KMS-11 (cell line): Measurements from ENCODE around the gene LAMA1.

Experiments used
- H2AFZ ChIP-seq: fragments of 200-600 bp; sonication (generic); 2 replicates; pipeline ENCODE4 v1.6.1; 2016; ENCODE audit warnings: antibody characterized with exemption, mixed run types, low read depth
- H3K27ac ChIP-seq: fragments of 200-600 bp; sonication (generic); 2 replicates; pipeline ENCODE4 v1.6.1; 2016; ENCODE audit warnings: mild to moderate bottlenecking, mixed run types
- H3K27me3 ChIP-seq: fragments of 200-600 bp; sonication (generic); 2 replicates; pipeline ENCODE4 v1.6.1; 2017; ENCODE audit warnings: mild to moderate bottlenecking, low read depth, mixed run types, moderate library complexity; ENCODE audit not compliant: insufficient read depth
- H3K36me3 ChIP-seq: fragments of 200-600 bp; sonication (generic); 2 replicates; pipeline ENCODE4 v1.6.1; 2017; ENCODE audit warnings: mild to moderate bottlenecking, mixed run types; ENCODE audit not compliant: insufficient read depth
- H3K4me1 ChIP-seq: fragments of 200-600 bp; sonication (generic); 2 replicates; pipeline ENCODE4 v1.6.1; 2016; ENCODE audit warnings: mild to moderate bottlenecking, low read depth, mixed run types; ENCODE audit not compliant: poor library complexity, severe bottlenecking
- H3K4me2 ChIP-seq: fragments of 200-600 bp; sonication (generic); 2 replicates; pipeline ENCODE4 v1.7.0; 2016; ENCODE audit warnings: mild to moderate bottlenecking, mixed run types
- H3K4me3 ChIP-seq: fragments of 200-600 bp; sonication (generic); IDR thresholded peaks from 2 replicates; pipeline ENCODE4 v1.6.1; 2017; ENCODE audit warnings: low read depth, low read length, mixed read lengths; ENCODE audit not compliant: insufficient read depth
- H3K79me2 ChIP-seq: fragments of 200-600 bp; sonication (generic); 2 replicates; pipeline ENCODE4 v1.6.1; 2016; ENCODE audit warnings: low read depth, mixed run types; ENCODE audit not compliant: insufficient read depth
- H3K9ac ChIP-seq: fragments of 200-600 bp; sonication (generic); 2 replicates; pipeline ENCODE4 v1.6.1; 2016; ENCODE audit warnings: mild to moderate bottlenecking, mixed run types
- H4K20me1 ChIP-seq: fragments of 200-600 bp; sonication (generic); 2 replicates; pipeline ENCODE4 v1.6.1; 2016; ENCODE audit warnings: mild to moderate bottlenecking, mixed run types; ENCODE audit not compliant: insufficient read depth
- CTCF ChIP-seq: fragments of 200-600 bp; sonication (generic); conservative IDR thresholded peaks from 2 replicates; pipeline ENCODE4 v1.6.1; 2017; ENCODE audit warnings: low read depth, mild to moderate bottlenecking, antibody characterized with exemption, low read length, moderate library complexity, mixed read lengths

The LAMA1 gene

GRCh38 chr18:7021994-7022840 lies 95.4 kb downstream of the LAMA1 start:
- Histone ChIP-seq H2AFZ (no peak overlapping the region), H3K27ac (no peak overlapping the region)

GRCh38 chr18:7020995-7021777 lies 96.4 kb downstream of the LAMA1 start:
- Histone ChIP-seq H3K36me3 (no peaks in the 10 kb centered on the region), H4K20me1 (no peaks in the 10 kb centered on the region), H3K27ac (no peak overlapping the region), H2AFZ (no peak overlapping the region), H3K4me3 (no peak overlapping the region), H3K4me2 (no peak overlapping the region), H3K79me2 (no peaks in the 10 kb centered on the region), H3K4me1 (no peaks in the 10 kb centered on the region), H3K27me3 (no peaks in the 10 kb centered on the region), H3K9ac (no peak overlapping the region)
- no peak for TF ChIP-seq CTCF

More at GRCh38 chr18:7021994-7022840, 95.4 kb downstream of the LAMA1 start:
- Histone ChIP-seq H3K79me2 (no peaks in the 10 kb centered on the region), H3K4me3 (no peak overlapping the region), H3K4me1 (no peaks in the 10 kb centered on the region), H4K20me1 (no peaks in the 10 kb centered on the region), H3K9ac (no peak overlapping the region), H3K27me3 (no peaks in the 10 kb centered on the region), H3K36me3 (no peaks in the 10 kb centered on the region), H3K4me2 (no peak overlapping the region)
- peak; percentile 58 for TF ChIP-seq CTCF

- Histone ChIP-seq H3K4me1 (no peaks in the 10 kb centered on the region), H3K9ac (no peak overlapping the region), H3K27ac (no peak overlapping the region), H3K4me3 (no peak overlapping the region), H2AFZ (no peak overlapping the region), H3K27me3 (no peaks in the 10 kb centered on the region), H3K4me2 (no peak overlapping the region), H3K36me3 (no peaks in the 10 kb centered on the region), H4K20me1 (no peaks in the 10 kb centered on the region), H3K79me2 (no peaks in the 10 kb centered on the region)
- TF ChIP-seq CTCF: no peak
These were observed 100.6 kb downstream of the LAMA1 start for GRCh38 chr18:7017013-7017412.

- H3K27ac ChIP-seq: no peak overlapping the region
- no peaks in the 10 kb centered on the region for H3K36me3 ChIP-seq
- no peaks in the 10 kb centered on the region for H3K27me3 ChIP-seq
- no peak overlapping the region for H3K9ac ChIP-seq
- H3K4me2 ChIP-seq: no peak overlapping the region
- H3K4me1 ChIP-seq: no peaks in the 10 kb centered on the region
- H2AFZ ChIP-seq: no peak overlapping the region
- H3K79me2 ChIP-seq: no peaks in the 10 kb centered on the region
- TF ChIP-seq CTCF: no peak
- H4K20me1 ChIP-seq: no peaks in the 10 kb centered on the region
- no peak overlapping the region for H3K4me3 ChIP-seq
These were observed 106.5 kb downstream of the LAMA1 start for GRCh38 chr18:7011142-7011541.
